HK-2 (cell line): ENCODE measurements around the gene NUDT15.
"Not testable (repeated sequence)": the region's sequence is repeated elsewhere in the genome, so short reads cannot be mapped to it uniquely, and the experiment has no call there.

Experiments used
- DNase-seq: peaks from one replicate; pipeline ENCODE4 v3.0.0-alpha.2; 2018; ENCODE audit not compliant: unreplicated experiment

NUDT15 gene

GRCh38 chr13:48043789-48044503 lies 6.4 kb downstream of the NUDT15 start:
- no peak for DNase-seq

GRCh38 chr13:48050550-48050949 lies 13.0 kb downstream of the NUDT15 start:
- DNase-seq, result no peak

- no peak for DNase-seq
These were observed 17.1 kb downstream of the NUDT15 start for GRCh38 chr13:48054601-48055000.

- DNase-seq, result no peak
These were observed 18.2 kb downstream of the NUDT15 start for GRCh38 chr13:48055712-48056111.

GRCh38 chr13:48058536-48058935 lies 21.0 kb downstream of the NUDT15 start:
- not testable (repeated sequence) for DNase-seq

- DNase-seq, result not testable (repeated sequence)
These were observed 22.4 kb downstream of the NUDT15 start for GRCh38 chr13:48059951-48060350.

- DNase-seq, result no peak
These were observed 28.9 kb downstream of the NUDT15 start for GRCh38 chr13:48066310-48066989.

- no peak for DNase-seq
These were observed 30.5 kb downstream of the NUDT15 start for GRCh38 chr13:48068036-48068435.

GRCh38 chr13:48068952-48069351 lies 31.4 kb downstream of the NUDT15 start:
- no peak for DNase-seq

GRCh38 chr13:48069573-48069972 lies 32.0 kb downstream of the NUDT15 start:
- DNase-seq, result no peak

- DNase-seq, result no peak
These were observed 33.4 kb downstream of the NUDT15 start for GRCh38 chr13:48070942-48071341.

GRCh38 chr13:48072304-48072703 lies 34.8 kb downstream of the NUDT15 start:
- DNase-seq, result no peak

- DNase-seq, result no peak
These were observed 35.3 kb downstream of the NUDT15 start for GRCh38 chr13:48072787-48073186.

- DNase-seq, result no peak
These were observed 36.5 kb downstream of the NUDT15 start for GRCh38 chr13:48074006-48074405.

- no peak for DNase-seq
These were observed 40.7 kb downstream of the NUDT15 start for GRCh38 chr13:48078251-48078656.

- no peak for DNase-seq
These were observed 44.2 kb downstream of the NUDT15 start for GRCh38 chr13:48081739-48082138.

- no peak for DNase-seq
These were observed 48.7 kb downstream of the NUDT15 start for GRCh38 chr13:48086272-48086671.

GRCh38 chr13:48093588-48093987 lies 56.1 kb downstream of the NUDT15 start:
- DNase-seq, result no peak

GRCh38 chr13:48094404-48094780 lies 56.9 kb downstream of the NUDT15 start:
- DNase-seq, result no peak

GRCh38 chr13:48094781-48095502 lies 57.4 kb downstream of the NUDT15 start, which contains the start of gene MED4:
MED4 (minus strand) TSS chr13:48095104; CDS start chr13:48095078, 26 bp downstream.
- DNase-seq, result peak; percentile 91

- no peak for DNase-seq
These were observed 59.1 kb downstream of the NUDT15 start for GRCh38 chr13:48096670-48097069.
